Activated gamma-delta T cell treated with Interleukin-2 at 50 U/mL for 16 hours (primary cell): ENCODE data around the gene FICD.

ENCODE experiments used
- DNase-seq: peaks from one replicate; pipeline ENCODE4 v3.0.0-alpha.2; 2020

FICD gene

GRCh38 chr12:108567406-108568337 is 52.6 kb downstream of the FICD start:
- DNase-seq, result no peak

GRCh38 chr12:108568338-108569154 is 53.5 kb downstream of the FICD start:
- DNase-seq, result peak; percentile 54
